B cell (primary cell): ENCODE data around the gene CCDC190. TPM values are rescaled to one million over a fixed set of nuclear protein-coding genes. Genes with fewer than 3 reads are reported as not detected.

Source experiments
- ATAC-seq: fragments of 200-7000 bp; cut with Tn5 transposase; one replicate; pipeline ENCODE4 v1.10.0; 2021; ENCODE audit warnings: low read depth, mild to moderate bottlenecking, moderate number of reproducible peaks, moderate library complexity
- CTCF ChIA-PET: fragments of 350-600 bp; sonication (Branson Sonifier 250); formaldehyde crosslinking; loops from one replicate; lab custom pipeline; 2021; ENCODE audit warnings: antibody characterized with exemption, inconsistent platforms; lab: Charles Lee
- POLR2A ChIA-PET: fragments of 350-600 bp; sonication (Branson Sonifier 250); formaldehyde crosslinking; loops from one replicate; lab custom pipeline; 2021; ENCODE audit warnings: antibody characterized with exemption; lab: Charles Lee
- DNase-seq: peaks from one replicate; pipeline ENCODE4 v3.0.0; 2013
- H2AFZ ChIP-seq: 2 replicates; pipeline ENCODE4 v1.6.1; 2012; ENCODE audit warnings: mild to moderate bottlenecking, low read depth, low read length; ENCODE audit not compliant: insufficient read depth, poor library complexity, severe bottlenecking
- H3K27ac ChIP-seq, 2 donors: 1 replicate in 1 of 2; 2 replicates in 1 of 2; pipeline ENCODE4 v1.5.1; 2012 to 2013; ENCODE audit warnings: low read length in 2 of 2, mild to moderate bottlenecking in 2 of 2, moderate library complexity in 1 of 2
- H3K27me3 ChIP-seq, 4 experiments: fragments of 200-600 bp in 1 of 4; sonication (generic) in 1 of 4; replicated peaks in 1 of 4; 1 replicate in 2 of 4; 2 replicates in 2 of 4; pipeline versions ENCODE4 v1.6.1 to v1.7.0; 2013 to 2016; ENCODE audit warnings: low read length in 3 of 4, mild to moderate bottlenecking in 2 of 4, mixed read lengths in 1 of 4, moderate library complexity in 1 of 4; ENCODE audit not compliant: insufficient read depth in 4 of 4, control insufficient read depth in 3 of 4; ENCODE audit errors: control extremely low read depth in 1 of 4
- H3K36me3 ChIP-seq, 2 experiments: replicated peaks in 1 of 2; 1 replicate in 1 of 2; 2 replicates in 1 of 2; pipeline versions ENCODE4 v1.6.1 to v1.7.1; 2013; ENCODE audit warnings: low read length in 1 of 2; ENCODE audit not compliant: insufficient read depth in 2 of 2, control insufficient read depth in 1 of 2; ENCODE audit errors: control extremely low read depth in 1 of 2, extremely low read depth in 1 of 2
- H3K4me1 ChIP-seq, 2 donors: fragments of 200-600 bp in 1 of 2; sonication (generic) in 1 of 2; 1 replicate in 1 of 2; 2 replicates in 1 of 2; pipeline versions ENCODE4 v1.5.1 to v1.6.1; 2013 to 2017; ENCODE audit warnings: low read length in 2 of 2; ENCODE audit not compliant: control insufficient read depth in 2 of 2, insufficient read depth in 2 of 2
- H3K4me2 ChIP-seq: replicated peaks from 2 replicates; pipeline ENCODE3; 2012; ENCODE audit warnings: mild to moderate bottlenecking, low read depth, low read length; ENCODE audit not compliant: poor library complexity, severe bottlenecking
- H3K4me3 ChIP-seq, 5 experiments: fragments of 200-600 bp in 1 of 5; sonication (generic) in 1 of 5; 1 replicate in 3 of 5; 2 replicates in 2 of 5; pipeline versions ENCODE4 v1.5.1 to v1.7.0; 2011 to 2016; ENCODE audit warnings: low read length in 4 of 5, mild to moderate bottlenecking in 4 of 5, low read depth in 2 of 5, control low read depth in 1 of 5, moderate library complexity in 1 of 5; ENCODE audit not compliant: insufficient read depth in 1 of 5; ENCODE audit errors: control extremely low read depth in 1 of 5, extremely low read depth in 1 of 5
- H3K79me2 ChIP-seq: fragments of 200-600 bp; sonication (generic); one replicate; pipeline ENCODE4 v1.6.0; 2016; ENCODE audit warnings: low read length; ENCODE audit not compliant: control insufficient read depth, insufficient read depth
- H3K9ac ChIP-seq: fragments of 200-600 bp; sonication (generic); 2 replicates; pipeline ENCODE4 v1.6.1; 2017; ENCODE audit warnings: mild to moderate bottlenecking, low read length, moderate library complexity
- H3K9me3 ChIP-seq, 3 donors: one replicate each; pipeline versions ENCODE4 v1.6.1 to v1.7.1; 2013; ENCODE audit warnings: low read length in 2 of 3; ENCODE audit not compliant: control insufficient read depth in 2 of 3, insufficient read depth in 1 of 3; ENCODE audit errors: control extremely low read depth in 1 of 3
- H4K20me1 ChIP-seq: 2 replicates; pipeline ENCODE4 v1.6.0; 2012; ENCODE audit warnings: mild to moderate bottlenecking, low read length; ENCODE audit not compliant: insufficient read depth, control insufficient read depth, poor library complexity, severe bottlenecking
- H3K27ac Mint-ChIP-seq: one replicate; pipeline ENCODE4 v1.8.0; 2021; ENCODE audit warnings: mixed read lengths
- H3K27me3 Mint-ChIP-seq: one replicate; pipeline ENCODE4 v1.8.0; 2021; ENCODE audit warnings: mixed read lengths
- H3K4me1 Mint-ChIP-seq: one replicate; pipeline ENCODE4 v1.8.0; 2021; ENCODE audit warnings: mixed read lengths
- H3K4me3 Mint-ChIP-seq: one replicate; pipeline ENCODE4 v1.8.0; 2021; ENCODE audit warnings: mixed read lengths
- H3K9me3 Mint-ChIP-seq: one replicate; pipeline ENCODE4 v1.8.0; 2022; ENCODE audit warnings: mixed read lengths; ENCODE audit not compliant: insufficient read depth
- EZH2 ChIP-seq: IDR thresholded peaks from 2 replicates; pipeline ENCODE4 v1.6.1; 2012; ENCODE audit warnings: borderline replicate concordance, low read depth, mild to moderate bottlenecking, moderate library complexity, low read length; ENCODE audit not compliant: insufficient read depth, poor library complexity, severe bottlenecking
- WGBS: methylation state at CpG from one replicate; pipeline ENCODE4 v1.1.5; 2013; ENCODE audit warnings: missing lambda C conversion rate; ENCODE audit not compliant: insufficient coverage; 5-methylcytosine and 5-hydroxymethylcytosine counted together
- intact Hi-C: fragments of 100-400 bp; cut with micrococcal nuclease; formaldehyde crosslinking; loops from one replicate; pipeline ENCODE4 v1.10.0; 2022
- polyA plus RNA-seq: library from polyadenylated mRNA; depleted of rRNA; stranded (reverse); fragments of >200 nt; gene quantifications from 2 replicates; pipeline ENCODE4 v1.2.3, GENCODE V29; 2012
- total RNA-seq, 2 donors: library from RNA; stranded (reverse); fragments of 120-200 nt in 1 of 2; gene quantifications; 1 replicate in 1 of 2; 2 replicates in 1 of 2; pipeline versions ENCODE4 v1.2.3 to v1.2.4, GENCODE V29; 2013 to 2022
- TF ChIP-seq, protein P1 (sequence below): fragments of 200-600 bp; IDR thresholded peaks from one replicate; pipeline ENCODE4 v1.8.0; 2022; ENCODE audit warnings: antibody characterized with exemption, mild to moderate bottlenecking

CCDC190 gene
- total and polyA plus RNA-seq, 2 donors (not counting 1 experiment from before 2014, with no cell fraction given) = not detected

DNA sequence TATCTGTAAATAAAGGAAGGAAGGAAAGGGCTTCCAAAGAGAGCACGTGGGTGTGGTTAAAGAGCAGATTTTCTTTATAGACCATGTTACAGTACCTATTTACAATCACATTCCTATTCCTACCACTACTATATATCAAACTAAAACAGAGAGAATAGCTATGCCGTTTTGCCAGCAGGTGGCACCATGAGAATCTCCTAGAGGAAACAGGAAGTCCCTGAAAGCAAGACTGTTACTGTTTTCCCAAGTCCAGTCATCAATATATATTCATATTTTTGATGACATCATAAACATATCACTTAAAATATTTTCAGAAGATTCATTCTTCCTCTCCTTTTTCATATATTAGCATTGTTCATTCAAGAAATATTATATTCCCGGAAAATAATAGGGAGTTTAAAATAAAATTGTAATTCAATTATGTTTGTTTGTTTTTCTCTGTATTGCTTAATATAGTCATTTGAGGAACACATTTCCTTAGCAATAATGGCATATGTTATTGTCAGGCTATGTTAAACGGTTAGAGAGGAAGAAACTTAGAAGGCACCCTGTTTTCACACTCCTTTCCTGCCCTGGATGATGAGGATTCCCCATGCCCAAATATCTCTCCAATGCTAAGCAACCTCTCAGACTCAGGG is 6.6 kb downstream of the CCDC190 start:
- Histone ChIP-seq H3K36me3 (no peaks in the 10 kb centered on the region), H4K20me1 (no peaks in the 10 kb centered on the region), H3K27me3 (peaks cover 0 to 4% (median 0%) of the 10 kb centered on the region in 4 experiments), H2AFZ (no peak overlapping the region), H3K4me2 (no peak overlapping the region), H3K4me1 (no peaks in the 10 kb centered on the region), H3K9me3 (no peaks in the 10 kb centered on the region), H3K9ac (no peak overlapping the region), H3K4me3 (no peak overlapping the region), H3K79me2 (no peaks in the 10 kb centered on the region), H3K27ac (no peak overlapping the region)
- Mint-ChIP-seq H3K27me3 (peaks cover 9% of the 10 kb centered on the region), H3K4me3 (no peak overlapping the region), H3K9me3 (no peaks in the 10 kb centered on the region), H3K27ac (no peak overlapping the region), H3K4me1 (no peaks in the 10 kb centered on the region)
- ChIA-PET CTCF (interaction anchor here (0.8 to 4.6 kb wide), 8 partner anchors 10 to 467 kb away, joined by 3 to 77 read pairs (median 6); partner anchors contain the start of gene NUF2), POLR2A (no interaction called here)
- intact Hi-C loops = no loop called here
- DNase-seq (peak; percentile 57), ATAC-seq (peak; percentile 41)
- TF ChIP-seq EZH2 = no peak
- TF ChIP-seq, protein P1, sequence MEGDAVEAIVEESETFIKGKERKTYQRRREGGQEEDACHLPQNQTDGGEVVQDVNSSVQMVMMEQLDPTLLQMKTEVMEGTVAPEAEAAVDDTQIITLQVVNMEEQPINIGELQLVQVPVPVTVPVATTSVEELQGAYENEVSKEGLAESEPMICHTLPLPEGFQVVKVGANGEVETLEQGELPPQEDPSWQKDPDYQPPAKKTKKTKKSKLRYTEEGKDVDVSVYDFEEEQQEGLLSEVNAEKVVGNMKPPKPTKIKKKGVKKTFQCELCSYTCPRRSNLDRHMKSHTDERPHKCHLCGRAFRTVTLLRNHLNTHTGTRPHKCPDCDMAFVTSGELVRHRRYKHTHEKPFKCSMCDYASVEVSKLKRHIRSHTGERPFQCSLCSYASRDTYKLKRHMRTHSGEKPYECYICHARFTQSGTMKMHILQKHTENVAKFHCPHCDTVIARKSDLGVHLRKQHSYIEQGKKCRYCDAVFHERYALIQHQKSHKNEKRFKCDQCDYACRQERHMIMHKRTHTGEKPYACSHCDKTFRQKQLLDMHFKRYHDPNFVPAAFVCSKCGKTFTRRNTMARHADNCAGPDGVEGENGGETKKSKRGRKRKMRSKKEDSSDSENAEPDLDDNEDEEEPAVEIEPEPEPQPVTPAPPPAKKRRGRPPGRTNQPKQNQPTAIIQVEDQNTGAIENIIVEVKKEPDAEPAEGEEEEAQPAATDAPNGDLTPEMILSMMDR = peak; percentile 74
- WGBS = 0% methylated on average over 1 of the region's 4 CpGs

DNA sequence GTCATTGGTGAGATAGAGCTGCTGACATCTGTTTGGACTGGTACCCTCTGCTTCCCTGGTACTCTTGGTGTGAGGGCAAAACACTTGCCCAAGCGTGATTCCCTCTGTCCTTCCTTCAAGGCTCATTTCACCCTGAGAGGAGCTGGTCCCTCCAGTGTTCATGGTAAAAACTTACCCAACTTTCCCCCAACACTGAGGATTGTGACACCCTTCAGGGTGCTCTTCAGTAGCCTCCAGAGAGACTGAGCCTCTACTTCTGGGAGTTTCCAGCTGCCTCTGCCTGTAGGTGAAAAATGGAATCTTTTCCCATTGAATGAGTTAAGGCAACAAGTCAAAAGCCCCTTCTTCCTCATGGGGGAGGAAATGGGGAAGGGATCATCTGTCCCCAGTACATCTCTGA is 9.6 kb downstream of the CCDC190 start:
- Mint-ChIP-seq H3K9me3 (no peaks in the 10 kb centered on the region), H3K27ac (no peak overlapping the region), H3K4me3 (no peak overlapping the region), H3K4me1 (no peaks in the 10 kb centered on the region), H3K27me3 (peaks cover 13% of the 10 kb centered on the region)
- no peaks in the 10 kb centered on the region for H3K4me1 ChIP-seq
- TF ChIP-seq, protein P1 = no peak
- TF ChIP-seq EZH2 = no peak
- no peaks in the 10 kb centered on the region for H3K79me2 ChIP-seq
- H3K9me3 ChIP-seq = no peaks in the 10 kb centered on the region
- H3K4me2 ChIP-seq = no peak overlapping the region
- H3K4me3 ChIP-seq = no peak overlapping the region
- ChIA-PET POLR2A (no interaction called here), CTCF (interaction anchor here (0.7 to 4.6 kb wide), 3 partner anchors 10 to 801 kb away, joined by 3 to 77 read pairs (median 4); no protein-coding TSS in a partner anchor)
- peaks cover 0 to 4% (median 0%) of the 10 kb centered on the region in 4 experiments for H3K27me3 ChIP-seq
- intact Hi-C loops = no loop called here
- DNase-seq (no peak), ATAC-seq (no peak)
- H3K9ac ChIP-seq = no peak overlapping the region
- WGBS = 100% methylated on average over 1 of the region's 1 CpG
- H2AFZ ChIP-seq = no peak overlapping the region
- H3K27ac ChIP-seq = no peak overlapping the region
- no peaks in the 10 kb centered on the region for H4K20me1 ChIP-seq
- H3K36me3 ChIP-seq = no peaks in the 10 kb centered on the region
